HEK293T (cell line): ENCODE results near the gene HS1BP3.

ENCODE experiments used
- BHLHE40 ChIP-seq: fragments of 450-650 bp; IDR thresholded peaks from 2 replicates; pipeline ENCODE4 v1.6.1; 2016; ENCODE audit warnings: mild to moderate bottlenecking, moderate library complexity, borderline replicate concordance
- ELF4 ChIP-seq: fragments of 450-650 bp; IDR thresholded peaks from 2 replicates; pipeline ENCODE4 v1.6.1; 2017; ENCODE audit warnings: antibody characterized with exemption
- FOXA1 ChIP-seq: fragments of 450-650 bp; IDR thresholded peaks from 2 replicates; pipeline ENCODE4 v1.6.1; 2016; ENCODE audit warnings: mild to moderate bottlenecking
- FOXM1 ChIP-seq: fragments of 450-650 bp; IDR thresholded peaks from 2 replicates; pipeline ENCODE4 v1.6.1; 2017; ENCODE audit warnings: mild to moderate bottlenecking, borderline replicate concordance
- HDGF ChIP-seq: fragments of 450-650 bp; IDR thresholded peaks from 2 replicates; pipeline ENCODE4 v1.6.1; 2017; ENCODE audit warnings: antibody characterized with exemption, borderline replicate concordance
- L3MBTL2 ChIP-seq: fragments of 450-650 bp; conservative IDR thresholded peaks from 2 replicates; pipeline ENCODE4 v1.6.1; 2016; ENCODE audit warnings: mild to moderate bottlenecking
- LEF1 ChIP-seq: fragments of 450-650 bp; IDR thresholded peaks from 2 replicates; pipeline ENCODE4 v1.6.1; 2017; ENCODE audit warnings: mild to moderate bottlenecking, borderline replicate concordance
- NFRKB ChIP-seq: fragments of 450-650 bp; IDR thresholded peaks from 2 replicates; pipeline ENCODE4 v1.6.1; 2016; ENCODE audit warnings: mild to moderate bottlenecking, moderate library complexity
- PKNOX1 ChIP-seq: fragments of 450-650 bp; IDR thresholded peaks from 2 replicates; pipeline ENCODE4 v1.6.1; 2016
- SP1 ChIP-seq: fragments of 450-650 bp; IDR thresholded peaks from 2 replicates; pipeline ENCODE4 v1.6.1; 2017
- SUZ12 ChIP-seq: fragments of 450-650 bp; IDR thresholded peaks from 2 replicates; pipeline ENCODE4 v1.6.1; 2016; ENCODE audit warnings: mild to moderate bottlenecking
- ZNF384 ChIP-seq: fragments of 450-650 bp; IDR thresholded peaks from 2 replicates; pipeline ENCODE4 v1.6.1; 2016

DNA sequence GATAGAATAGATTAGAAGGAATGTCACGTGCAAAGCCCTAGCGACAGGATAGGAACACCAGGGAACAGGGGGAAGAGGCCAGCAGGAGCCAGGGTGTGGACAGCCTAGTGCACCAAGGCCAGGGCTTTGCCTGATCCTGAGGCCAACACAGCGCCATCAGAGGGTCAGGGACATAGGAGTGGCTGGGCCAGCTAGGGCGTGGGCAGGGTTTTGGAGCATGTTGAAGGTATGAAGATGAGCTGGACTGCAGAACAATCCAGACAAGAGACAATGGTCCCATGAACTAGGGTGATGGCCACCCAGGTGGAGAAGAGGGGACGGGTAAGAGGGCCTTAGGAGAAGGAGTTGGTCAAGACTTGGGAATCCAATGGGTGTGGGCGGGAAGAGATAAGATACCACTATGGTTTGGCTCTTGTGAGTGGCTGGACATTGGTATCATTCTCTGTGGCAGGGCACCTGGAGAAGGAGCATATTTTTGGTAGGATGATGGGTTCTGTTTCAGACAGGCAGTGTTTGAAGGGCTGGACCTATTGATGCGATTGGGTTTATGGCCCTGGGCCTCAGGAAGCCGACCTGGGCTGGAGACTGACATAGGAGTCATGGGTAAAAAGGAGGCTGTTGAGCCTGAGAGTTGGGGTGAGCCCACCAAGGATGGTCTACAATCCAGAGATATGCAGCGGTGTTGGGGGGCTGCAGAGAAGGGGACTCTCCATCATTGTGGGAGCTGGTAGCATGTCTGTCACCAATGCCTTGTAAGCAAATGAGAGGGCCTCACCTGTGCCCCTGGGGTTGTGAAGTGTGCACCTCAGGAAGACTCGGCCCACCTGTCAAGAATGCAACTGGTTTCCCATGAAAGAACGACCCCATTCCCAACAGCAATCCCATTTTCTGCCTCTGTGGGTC, 2.0 kb upstream of the HS1BP3 start:
- TF ChIP-seq NFRKB (no peak), SUZ12 (no peak), SP1 (no peak), HDGF (no peak), L3MBTL2 (no peak), ZNF384 (no peak), FOXM1 (no peak), FOXA1 (no peak), ELF4 (no peak), BHLHE40 (no peak), PKNOX1 (no peak), LEF1 (no peak)
